Activated B cell treated with CpG ODN at 0.5 μM for 24 hours (primary cell): ENCODE results near the gene CXCR5. TPM values are rescaled to one million over a fixed set of nuclear protein-coding genes. Genes with fewer than 3 reads are reported as not detected.

ENCODE experiments used
- ATAC-seq: fragments of 200-7000 bp; cut with Tn5 transposase; one replicate; pipeline ENCODE4 v1.10.0; 2021; ENCODE audit warnings: low read depth, mild to moderate bottlenecking, moderate library complexity
- CTCF ChIA-PET: fragments of 350-600 bp; sonication (Branson Sonifier 250); formaldehyde crosslinking; loops from one replicate; lab custom pipeline; 2021; ENCODE audit warnings: antibody characterized with exemption; lab: Charles Lee
- POLR2A ChIA-PET: fragments of 350-600 bp; sonication (Branson Sonifier 250); formaldehyde crosslinking; loops from one replicate; lab custom pipeline; 2021; ENCODE audit warnings: antibody characterized with exemption; lab: Charles Lee
- DNase-seq: peaks from one replicate; pipeline ENCODE4 v3.0.0; 2022
- H3K27ac Mint-ChIP-seq: one replicate; pipeline ENCODE4 v1.8.0; 2020; ENCODE audit warnings: mixed read lengths
- H3K27me3 Mint-ChIP-seq: one replicate; pipeline ENCODE4 v1.8.0; 2021; ENCODE audit warnings: mixed read lengths
- H3K36me3 Mint-ChIP-seq: one replicate; pipeline ENCODE4 v1.8.0; 2021; ENCODE audit warnings: low read depth, mixed read lengths
- H3K4me1 Mint-ChIP-seq: one replicate; pipeline ENCODE4 v1.8.0; 2021; ENCODE audit warnings: mixed read lengths
- H3K4me3 Mint-ChIP-seq: one replicate; pipeline ENCODE4 v1.8.0; 2020; ENCODE audit warnings: mild to moderate bottlenecking, mixed read lengths
- H3K9me3 Mint-ChIP-seq: one replicate; pipeline ENCODE4 v1.8.0; 2020; ENCODE audit warnings: mixed read lengths
- intact Hi-C: fragments of 100-400 bp; cut with micrococcal nuclease; formaldehyde crosslinking; loops from one replicate; pipeline ENCODE4 v1.15.1; 2024
- total RNA-seq: library from RNA; stranded (reverse); gene quantifications from 2 replicates; pipeline ENCODE4 v1.2.3, GENCODE V29; 2022
- TF ChIP-seq, protein P1 (sequence below): fragments of 200-600 bp; IDR thresholded peaks from one replicate; pipeline ENCODE4 v1.8.0; 2022; ENCODE audit warnings: antibody characterized with exemption, mild to moderate bottlenecking

CXCR5 gene
- total RNA-seq, 1 donor from 2014 or later = 199 TPM

DNA sequence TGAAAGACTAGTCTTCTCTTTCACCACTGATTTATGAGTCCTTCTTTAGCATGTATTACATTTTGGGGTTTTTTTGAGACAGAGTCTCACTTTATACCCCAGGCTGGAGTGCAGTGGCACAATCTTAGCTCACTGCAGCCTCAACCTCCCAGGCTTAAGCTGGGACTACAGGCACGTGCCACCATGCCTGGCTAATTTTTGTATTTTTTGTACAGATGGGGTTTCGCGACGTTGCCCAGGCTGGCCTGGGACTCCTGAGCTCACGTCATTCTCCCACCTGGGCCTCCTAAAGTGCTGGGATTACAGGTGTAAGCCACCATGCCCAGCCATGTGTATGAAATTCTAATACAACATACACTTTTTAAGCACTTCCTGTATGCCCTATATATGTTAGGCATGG lies 26.3 kb upstream of the CXCR5 start:
- TF ChIP-seq, protein P1, sequence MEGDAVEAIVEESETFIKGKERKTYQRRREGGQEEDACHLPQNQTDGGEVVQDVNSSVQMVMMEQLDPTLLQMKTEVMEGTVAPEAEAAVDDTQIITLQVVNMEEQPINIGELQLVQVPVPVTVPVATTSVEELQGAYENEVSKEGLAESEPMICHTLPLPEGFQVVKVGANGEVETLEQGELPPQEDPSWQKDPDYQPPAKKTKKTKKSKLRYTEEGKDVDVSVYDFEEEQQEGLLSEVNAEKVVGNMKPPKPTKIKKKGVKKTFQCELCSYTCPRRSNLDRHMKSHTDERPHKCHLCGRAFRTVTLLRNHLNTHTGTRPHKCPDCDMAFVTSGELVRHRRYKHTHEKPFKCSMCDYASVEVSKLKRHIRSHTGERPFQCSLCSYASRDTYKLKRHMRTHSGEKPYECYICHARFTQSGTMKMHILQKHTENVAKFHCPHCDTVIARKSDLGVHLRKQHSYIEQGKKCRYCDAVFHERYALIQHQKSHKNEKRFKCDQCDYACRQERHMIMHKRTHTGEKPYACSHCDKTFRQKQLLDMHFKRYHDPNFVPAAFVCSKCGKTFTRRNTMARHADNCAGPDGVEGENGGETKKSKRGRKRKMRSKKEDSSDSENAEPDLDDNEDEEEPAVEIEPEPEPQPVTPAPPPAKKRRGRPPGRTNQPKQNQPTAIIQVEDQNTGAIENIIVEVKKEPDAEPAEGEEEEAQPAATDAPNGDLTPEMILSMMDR = no peak
- no peak overlapping the region for H3K4me3 Mint-ChIP-seq
- ATAC-seq = peak; percentile 50
- POLR2A ChIA-PET = interaction anchor here (0.6 to 5.5 kb wide), 7 partner anchors 13 to 275 kb away, joined by 3 to 45 read pairs (median 5); partner anchors contain the start of genes CXCR5 and DDX6
- H3K36me3 Mint-ChIP-seq = no peaks in the 10 kb centered on the region
- no peaks in the 10 kb centered on the region for H3K9me3 Mint-ChIP-seq
- H3K4me1 Mint-ChIP-seq = peaks cover 46% of the 10 kb centered on the region
- no peak overlapping the region for H3K27ac Mint-ChIP-seq
- no peaks in the 10 kb centered on the region for H3K27me3 Mint-ChIP-seq
- intact Hi-C loops = loop anchor here (1.0 kb wide), 1 partner anchor 13 kb away; no protein-coding TSS in a partner anchor
- DNase-seq = no peak
- CTCF ChIA-PET = no interaction called here

GRCh38 chr11:118859973-118860372 lies 23.7 kb upstream of the CXCR5 start:
- Mint-ChIP-seq H3K27me3 (no peaks in the 10 kb centered on the region), H3K4me3 (no peak overlapping the region), H3K36me3 (no peaks in the 10 kb centered on the region), H3K27ac (peak overlapping the region; percentile 4), H3K9me3 (no peaks in the 10 kb centered on the region), H3K4me1 (peaks cover 37% of the 10 kb centered on the region)
- CTCF ChIA-PET = interaction anchor here (1.3 kb wide), 1 partner anchor 9 kb away, joined by 6 read pairs; no protein-coding TSS in a partner anchor
- TF ChIP-seq, protein P1 = no peak
- POLR2A ChIA-PET = interaction anchor here (0.7 to 2.7 kb wide), 9 partner anchors 8 to 218 kb away, joined by 3 to 16 read pairs (median 5); partner anchors contain the start of genes CXCR5 and DDX6
- intact Hi-C loops = no loop called here
- ATAC-seq (no peak), DNase-seq (no peak)

DNA sequence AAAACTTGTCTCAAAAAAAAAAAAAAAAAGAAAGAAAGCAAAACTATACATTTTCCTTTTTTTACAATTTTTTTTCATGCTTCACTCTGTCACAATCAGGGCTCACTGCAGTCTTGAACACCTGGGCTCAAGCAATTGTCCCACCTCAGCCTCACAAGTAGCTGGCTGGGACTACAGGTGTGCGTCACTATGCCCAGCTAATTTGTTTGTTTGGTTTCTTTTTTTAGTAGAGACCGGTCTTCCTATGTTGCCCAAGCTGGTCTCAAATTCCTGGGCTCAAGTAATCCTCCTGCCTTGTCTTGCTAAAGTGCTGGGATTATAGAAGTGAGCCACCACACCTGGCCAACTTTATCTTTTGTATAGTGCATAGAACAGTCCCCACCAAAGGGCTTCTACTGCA lies 15.0 kb upstream of the CXCR5 start:
- CTCF ChIA-PET = interaction anchor here (1.5 to 3.7 kb wide), 6 partner anchors 9 to 179 kb away, joined by 3 to 26 read pairs (median 14); partner anchors contain the start of genes CXCR5 and DDX6
- peaks cover 48% of the 10 kb centered on the region for H3K4me1 Mint-ChIP-seq
- intact Hi-C loops = no loop called here
- no peak overlapping the region for H3K4me3 Mint-ChIP-seq
- H3K27me3 Mint-ChIP-seq = no peaks in the 10 kb centered on the region
- H3K27ac Mint-ChIP-seq = peak overlapping the region; percentile 72
- ATAC-seq (no peak), DNase-seq (no peak)
- H3K9me3 Mint-ChIP-seq = no peaks in the 10 kb centered on the region
- POLR2A ChIA-PET = interaction anchor here (0.7 to 7.5 kb wide), 8 partner anchors 8 to 79 kb away, joined by 3 to 266 read pairs (median 32); partner anchors contain the start of gene DDX6
- no peaks in the 10 kb centered on the region for H3K36me3 Mint-ChIP-seq
- TF ChIP-seq, protein P1 = no peak

DNA sequence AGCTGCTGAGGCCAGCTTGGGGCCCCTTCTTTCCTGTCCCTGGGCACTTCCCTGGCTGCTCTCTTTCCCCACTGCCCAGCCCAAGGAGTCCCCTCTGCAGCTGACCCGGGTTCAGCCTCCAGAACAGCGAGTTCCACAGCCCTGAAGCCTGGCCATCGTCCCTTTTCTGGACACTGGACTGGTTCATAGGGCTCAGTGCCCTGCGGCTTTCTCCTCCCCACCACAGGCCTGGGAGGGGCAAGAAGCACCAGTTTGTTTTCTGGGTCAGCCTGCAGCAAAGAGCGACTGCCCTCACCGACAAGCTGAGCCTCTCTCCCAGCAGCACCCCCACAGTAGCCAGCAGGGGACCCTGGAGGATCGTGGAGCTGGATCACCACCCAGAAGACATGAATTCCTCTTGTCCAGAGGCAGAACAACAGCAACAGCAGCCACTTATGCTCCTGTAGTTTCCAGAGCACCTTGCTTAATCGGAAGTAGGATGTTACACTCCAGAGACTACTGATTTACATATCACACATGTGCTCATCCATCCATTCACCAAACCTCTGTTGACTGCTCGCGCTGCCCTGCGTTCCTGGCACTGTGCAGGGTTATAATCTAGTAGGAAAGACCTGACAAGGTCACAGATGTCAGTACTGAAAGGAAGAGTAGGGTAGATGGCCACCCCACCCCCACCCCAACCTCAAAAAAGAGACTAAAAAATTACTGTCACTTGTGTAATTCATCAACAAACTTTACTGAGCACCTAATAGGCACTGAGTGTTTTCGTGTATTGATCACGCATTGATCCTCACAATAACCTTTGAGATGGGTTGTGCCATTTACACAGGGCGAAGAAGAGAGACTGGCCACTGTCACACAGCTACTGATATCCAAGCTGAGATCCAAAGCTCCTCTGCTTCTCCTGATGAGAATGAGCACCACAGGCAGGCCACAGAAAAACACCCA lies 13.0 kb upstream of the CXCR5 start:
- Mint-ChIP-seq H3K27ac (peak overlapping the region; percentile 99), H3K4me1 (peaks cover 68% of the 10 kb centered on the region), H3K36me3 (no peaks in the 10 kb centered on the region), H3K9me3 (no peaks in the 10 kb centered on the region), H3K27me3 (no peaks in the 10 kb centered on the region), H3K4me3 (peak overlapping the region; percentile 83)
- ATAC-seq = peak; percentile 56
- peak; percentile 54 for DNase-seq
- TF ChIP-seq, protein P1 = no peak
- POLR2A ChIA-PET = interaction anchor here (0.5 to 7.5 kb wide), 20 partner anchors 8 to 98 kb away, joined by 3 to 266 read pairs (median 10); partner anchors contain the start of genes BCL9L and DDX6
- CTCF ChIA-PET = interaction anchor here (1.2 to 3.7 kb wide), 6 partner anchors 13 to 79 kb away, joined by 4 to 26 read pairs (median 14); partner anchors contain the start of genes CXCR5 and DDX6
- intact Hi-C loops = loop anchor here (1.0 kb wide), 6 partner anchors 13 to 79 kb away; partner anchors contain the start of genes CXCR5 and DDX6
